AG04449 (cell line): ENCODE results near the gene NGFR.

ENCODE experiments used
- CTCF ChIA-PET: fragments of 350-600 bp; formaldehyde crosslinking; extraction: SDS; loops from one replicate; lab custom pipeline; 2021; ENCODE audit warnings: antibody characterized with exemption; lab: Yijun Ruan, JAX
- POLR2A ChIA-PET: fragments of 400-600, 350-600 bp; formaldehyde crosslinking; extraction: SDS; loops from one replicate; lab custom pipeline; 2020; ENCODE audit warnings: antibody characterized with exemption, inconsistent platforms; lab: Yijun Ruan, JAX
- DNase-seq: peaks from one replicate; pipeline ENCODE4 v3.0.0-alpha.2; 2010; ENCODE audit warnings: low read depth, low spot score
- H3K4me3 ChIP-seq: 2 replicates; pipeline ENCODE4 v1.5.1; 2011; ENCODE audit warnings: low read depth, mild to moderate bottlenecking, control low read depth, low read length
- CTCF ChIP-seq: IDR thresholded peaks from one replicate; pipeline ENCODE4 v1.5.1; 2011; ENCODE audit warnings: mild to moderate bottlenecking, moderate library complexity, low read length, control low read depth, inconsistent platforms; ENCODE audit not compliant: insufficient read depth; ENCODE audit errors: missing control alignments

The NGFR gene

GRCh38 chr17:49511810-49512209 lies 16.7 kb downstream of the NGFR start:
- POLR2A ChIA-PET, result no interaction called here
- TF ChIP-seq CTCF, result no peak
- H3K4me3 ChIP-seq, result no peak overlapping the region
- no peak for DNase-seq
- CTCF ChIA-PET, result interaction anchor here (0.9 to 7.2 kb wide), 4 partner anchors 15 to 75 kb away, joined by 3 to 48 read pairs (median 6); partner anchors contain the start of gene NGFR

GRCh38 chr17:49512296-49513043 lies 17.4 kb downstream of the NGFR start:
- TF ChIP-seq CTCF, result no peak
- POLR2A ChIA-PET, result no interaction called here
- CTCF ChIA-PET, result interaction anchor here (1.0 to 7.2 kb wide), 3 partner anchors 16 to 45 kb away, joined by 4 to 48 read pairs (median 4); partner anchors contain the start of gene NGFR
- no peak overlapping the region for H3K4me3 ChIP-seq
- DNase-seq, result no peak

DNA sequence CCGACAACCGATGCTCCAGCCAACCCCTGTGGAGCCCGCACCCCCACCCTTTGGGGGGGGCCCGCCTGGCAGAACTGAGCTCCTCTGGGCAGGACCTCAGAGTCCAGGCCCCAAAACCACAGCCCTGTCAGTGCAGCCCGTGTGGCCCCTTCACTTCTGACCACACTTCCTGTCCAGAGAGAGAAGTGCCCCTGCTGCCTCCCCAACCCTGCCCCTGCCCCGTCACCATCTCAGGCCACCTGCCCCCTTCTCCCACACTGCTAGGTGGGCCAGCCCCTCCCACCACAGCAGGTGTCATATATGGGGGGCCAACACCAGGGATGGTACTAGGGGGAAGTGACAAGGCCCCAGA lies 17.9 kb downstream of the NGFR start:
- ChIA-PET POLR2A (no interaction called here), CTCF (interaction anchor here (0.8 to 7.2 kb wide), 4 partner anchors 12 to 79 kb away, joined by 3 to 48 read pairs (median 4); partner anchors contain the start of gene NGFR)
- no peak overlapping the region for H3K4me3 ChIP-seq
- TF ChIP-seq CTCF, result no peak
- no peak for DNase-seq

DNA sequence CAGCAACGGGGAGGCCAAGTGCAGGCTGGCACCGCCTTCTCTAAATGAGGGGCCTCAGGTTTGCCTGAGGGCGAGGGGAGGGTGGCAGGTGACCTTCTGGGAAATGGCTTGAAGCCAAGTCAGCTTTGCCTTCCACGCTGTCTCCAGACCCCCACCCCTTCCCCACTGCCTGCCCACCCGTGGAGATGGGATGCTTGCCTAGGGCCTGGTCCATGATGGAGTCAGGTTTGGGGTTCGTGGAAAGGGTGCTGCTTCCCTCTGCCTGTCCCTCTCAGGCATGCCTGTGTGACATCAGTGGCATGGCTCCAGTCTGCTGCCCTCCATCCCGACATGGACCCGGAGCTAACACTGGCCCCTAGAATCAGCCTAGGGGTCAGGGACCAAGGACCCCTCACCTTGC lies 18.5 kb downstream of the NGFR start:
- POLR2A ChIA-PET, result no interaction called here
- no peak overlapping the region for H3K4me3 ChIP-seq
- CTCF ChIA-PET, result interaction anchor here (0.8 to 7.2 kb wide), 5 partner anchors 13 to 80 kb away, joined by 3 to 48 read pairs (median 4); partner anchors contain the start of gene NGFR
- no peak for TF ChIP-seq CTCF
- no peak for DNase-seq

- no peak for DNase-seq
- TF ChIP-seq CTCF, result peak; percentile 10
- H3K4me3 ChIP-seq, result no peak overlapping the region
- ChIA-PET POLR2A (no interaction called here), CTCF (interaction anchor here (1.2 to 7.2 kb wide), 4 partner anchors 13 to 78 kb away, joined by 3 to 48 read pairs (median 7); partner anchors contain the start of gene NGFR)
Observed at GRCh38 chr17:49514071-49514721, 19.1 kb downstream of the NGFR start.

- TF ChIP-seq CTCF, result peak; percentile 23
- no peak overlapping the region for H3K4me3 ChIP-seq
- peak; percentile 41 for DNase-seq
- POLR2A ChIA-PET, result no interaction called here
- CTCF ChIA-PET, result interaction anchor here (0.6 to 7.2 kb wide), 10 partner anchors 8 to 80 kb away, joined by 3 to 48 read pairs (median 4); partner anchors contain the start of gene NGFR
Observed at GRCh38 chr17:49515196-49515770, 20.2 kb downstream of the NGFR start.
